Measurements from ENCODE around the gene CYP3A4.
A peak's percentile ranks its signal among the peaks of the same experiment; 100 is the strongest.
"Not testable (repeated sequence)": the region's sequence is repeated elsewhere in the genome, so short reads cannot be mapped to it uniquely, and the experiment has no call there.

Gene CYP3A4

DNA sequence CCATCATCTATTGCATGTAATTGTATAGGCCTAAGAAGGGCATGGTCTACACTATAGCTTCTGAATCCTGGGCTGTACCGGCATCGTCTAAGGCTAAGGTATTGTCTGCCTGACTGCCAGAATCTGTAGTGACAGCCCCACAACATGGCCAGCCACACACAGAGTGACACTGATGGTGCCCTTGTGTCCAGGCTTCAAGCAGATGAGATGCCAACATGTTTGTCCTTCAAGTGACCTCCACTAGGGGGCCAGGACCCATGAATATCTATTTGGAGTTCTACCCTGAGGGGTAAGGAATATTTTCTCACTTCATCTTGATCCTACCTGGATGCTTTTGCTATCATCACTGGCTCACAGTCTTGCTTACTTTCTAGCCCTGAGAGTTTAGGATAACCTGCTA is 50.5 kb downstream of the CYP3A4 start:
- peak; percentile 36 for DNase-seq
- in situ Hi-C loops (cut with HindIII; ENCODE audit: low pct_ligation_motif_present, low pct_unique_long_range_greater_than_20kb, low sequenced_read_pairs) = no loop called here

DNA sequence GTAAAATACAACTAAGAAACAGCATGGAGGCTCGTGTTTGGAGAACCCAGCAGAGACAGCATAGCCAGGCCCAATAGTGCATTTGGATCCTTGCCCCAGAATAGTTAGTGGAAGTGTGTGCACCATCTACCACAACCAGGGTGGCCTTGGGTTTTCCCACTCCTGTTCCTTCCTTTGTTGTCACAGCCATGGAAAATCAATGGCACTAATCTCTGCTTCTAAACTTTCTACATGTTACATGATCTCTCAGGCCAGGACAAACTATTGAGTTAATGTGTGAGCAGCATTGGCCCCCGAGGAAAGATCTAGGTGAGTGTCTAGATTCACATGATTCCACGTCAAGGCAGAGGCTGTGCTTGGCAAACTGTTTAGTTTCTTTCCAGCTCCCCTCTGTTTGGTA is 51.0 kb downstream of the CYP3A4 start:
- in situ Hi-C loops (cut with HindIII; ENCODE audit: low pct_ligation_motif_present, low pct_unique_long_range_greater_than_20kb, low sequenced_read_pairs) = no loop called here
- DNase-seq = no peak

DNA sequence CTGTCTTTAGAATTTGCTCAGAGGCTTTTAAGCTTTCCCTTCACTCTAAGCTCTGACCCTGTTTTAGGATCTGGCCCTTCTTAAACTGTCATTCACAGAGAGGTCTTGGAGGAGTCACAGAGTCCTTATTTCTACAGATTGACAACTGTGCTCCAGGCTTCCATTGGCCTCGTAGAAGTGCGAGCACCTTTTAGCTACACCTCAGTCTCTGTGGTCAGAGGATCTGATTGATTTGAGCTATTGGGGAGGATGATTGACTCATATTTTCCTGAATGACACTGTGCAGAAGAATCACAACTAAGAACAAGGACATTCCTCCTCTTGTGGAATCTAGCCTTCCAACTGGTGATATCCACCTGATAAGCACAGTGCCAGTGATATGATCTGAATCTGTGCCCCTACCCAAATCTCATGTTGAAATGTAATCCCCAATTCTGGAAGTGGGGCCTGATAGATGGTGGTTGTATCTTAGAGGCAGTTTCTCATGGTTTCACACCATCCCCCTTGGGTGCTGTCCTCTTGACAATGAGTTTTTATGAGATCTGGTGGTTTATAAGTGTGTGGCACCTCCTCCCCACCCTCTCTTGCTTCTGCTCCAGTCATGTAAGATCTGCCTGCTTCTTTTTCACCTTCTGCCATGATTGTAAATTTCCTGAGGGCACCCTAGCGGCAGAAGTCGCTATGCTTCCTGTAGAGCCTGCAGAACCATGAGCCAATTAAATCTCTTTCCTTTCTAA is 52.2 kb downstream of the CYP3A4 start:
- in situ Hi-C loops (cut with HindIII; ENCODE audit: low pct_ligation_motif_present, low pct_unique_long_range_greater_than_20kb, low sequenced_read_pairs) = no loop called here
- DNase-seq = no peak

DNA sequence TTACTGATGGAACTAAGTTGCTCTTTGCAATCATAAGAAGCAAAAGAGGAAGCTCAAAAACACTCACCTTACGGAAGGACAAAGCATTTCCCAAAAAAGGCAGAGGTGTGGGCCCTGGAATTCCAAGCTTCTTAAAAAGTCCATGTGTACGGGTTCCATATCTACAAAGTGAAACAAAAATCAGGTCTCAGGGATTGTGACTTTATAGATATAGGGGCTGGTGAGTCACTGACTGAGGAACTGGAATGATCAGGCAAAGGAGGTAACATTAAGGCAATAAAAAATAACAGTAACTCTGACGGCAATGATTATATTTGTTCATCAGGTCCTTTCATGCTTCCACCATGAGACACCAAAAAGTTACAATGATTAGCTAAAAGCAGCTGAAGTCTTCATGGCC is 53.0 kb downstream of the CYP3A4 start:
- DNase-seq = no peak
- in situ Hi-C loops (cut with HindIII; ENCODE audit: low pct_ligation_motif_present, low pct_unique_long_range_greater_than_20kb, low sequenced_read_pairs) = no loop called here

DNA sequence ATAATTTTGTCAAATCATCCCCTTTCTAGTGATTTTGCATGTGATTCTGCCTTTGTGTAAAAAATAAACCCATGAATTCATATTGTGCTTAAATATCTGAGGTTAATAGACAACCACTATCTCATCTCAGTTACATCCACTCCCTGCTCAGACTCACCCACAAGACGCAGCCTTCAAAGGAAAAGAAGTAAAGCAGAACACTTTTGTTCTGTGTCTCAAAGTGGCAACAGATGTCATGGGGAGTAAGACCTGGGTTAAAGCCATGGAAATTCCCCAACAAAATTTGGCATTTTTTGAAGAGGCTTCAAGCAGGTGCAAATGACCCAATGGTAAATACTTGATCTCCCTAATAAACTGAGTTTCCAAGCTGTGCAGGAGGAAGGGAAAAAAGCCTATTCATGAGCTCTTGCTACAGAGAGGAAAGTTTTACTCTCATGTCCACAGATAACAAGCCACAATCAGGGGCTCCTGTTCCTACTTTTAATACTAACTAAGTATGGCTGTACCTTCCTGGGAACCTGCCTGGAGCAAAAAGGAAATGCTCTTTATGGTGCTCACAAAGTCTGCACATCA is 53.7 kb downstream of the CYP3A4 start:
- in situ Hi-C loops (cut with HindIII; ENCODE audit: low pct_ligation_motif_present, low pct_unique_long_range_greater_than_20kb, low sequenced_read_pairs) = no loop called here
- no peak for DNase-seq

DNA sequence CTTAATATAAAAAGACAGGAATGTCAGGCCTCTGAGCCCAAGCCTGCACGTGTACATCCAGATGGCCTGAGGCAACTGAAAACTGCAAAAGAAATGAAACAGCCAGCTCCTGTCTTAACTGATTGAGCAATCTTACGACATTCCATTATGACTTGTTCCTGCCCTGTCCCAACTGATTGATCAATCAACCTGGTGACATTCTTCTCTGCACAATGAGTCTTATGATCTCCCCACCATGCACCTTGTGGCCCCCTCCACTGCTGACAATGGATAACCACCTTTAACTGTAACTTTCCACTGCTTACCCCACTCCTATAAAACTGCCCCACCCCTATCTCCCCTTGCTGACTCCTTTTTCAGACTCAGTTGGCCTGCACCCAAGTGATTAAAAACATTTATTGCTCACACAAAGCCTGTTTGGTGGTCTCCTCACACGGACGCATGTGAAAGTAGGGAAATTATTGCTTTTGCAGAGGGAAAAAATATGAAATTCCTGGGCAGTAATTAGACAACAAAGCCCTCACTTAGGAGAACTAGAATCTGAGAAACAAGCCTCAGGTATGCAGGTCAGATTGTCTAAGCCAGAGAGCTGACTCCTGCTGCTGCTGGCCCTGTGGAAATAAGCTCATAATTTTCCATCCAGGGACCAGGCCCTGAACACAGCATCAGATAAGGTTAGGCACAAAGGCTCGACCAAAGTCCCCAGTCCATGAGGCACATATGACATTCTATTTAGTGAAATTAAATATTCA is 54.3 kb downstream of the CYP3A4 start:
- in situ Hi-C loops (cut with HindIII; ENCODE audit: low pct_ligation_motif_present, low pct_unique_long_range_greater_than_20kb, low sequenced_read_pairs) = no loop called here
- DNase-seq = no peak

DNA sequence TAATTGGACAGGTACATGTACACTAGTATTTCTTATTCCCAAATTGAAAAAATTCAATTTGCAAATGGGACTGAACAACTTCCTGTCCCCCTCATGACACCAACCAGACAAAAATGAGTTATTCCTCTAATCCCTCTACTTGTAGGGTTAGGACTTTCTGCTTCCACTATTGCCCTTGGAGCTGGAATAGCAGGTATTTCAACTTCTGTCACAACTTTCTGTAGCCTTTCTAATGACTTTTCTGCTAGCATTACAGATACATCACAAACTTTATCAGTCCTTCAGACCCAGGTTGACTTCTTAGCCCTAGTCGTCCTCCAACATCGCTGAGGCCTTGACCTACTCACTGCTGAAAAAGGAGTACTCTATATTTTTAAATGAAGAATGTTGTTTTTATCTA is 55.4 kb downstream of the CYP3A4 start:
- no peak for DNase-seq
- in situ Hi-C loops (cut with HindIII; ENCODE audit: low pct_ligation_motif_present, low pct_unique_long_range_greater_than_20kb, low sequenced_read_pairs) = no loop called here

DNA sequence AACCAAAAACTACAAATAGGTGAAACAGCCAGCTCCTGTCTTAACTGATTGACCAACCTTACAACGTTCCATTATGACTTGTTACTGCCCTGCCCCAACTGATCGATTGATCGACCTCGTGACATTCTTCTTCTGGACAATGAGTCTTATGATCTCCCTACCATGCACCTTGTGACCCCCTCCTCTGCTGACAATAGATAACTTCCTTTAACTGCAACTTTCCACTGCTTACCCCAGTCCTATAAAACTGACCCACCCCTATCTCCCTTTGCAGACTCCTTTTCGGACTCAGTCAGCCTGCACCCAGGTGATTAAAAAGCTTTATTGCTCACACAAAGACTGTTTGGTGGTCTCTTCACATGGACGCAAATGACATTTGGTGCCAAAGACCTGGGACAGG is 60.8 kb downstream of the CYP3A4 start:
- DNase-seq; in situ Hi-C loops (cut with HindIII; ENCODE audit: low pct_ligation_motif_present, low pct_unique_long_range_greater_than_20kb, low sequenced_read_pairs): not testable (repeated sequence)

DNA sequence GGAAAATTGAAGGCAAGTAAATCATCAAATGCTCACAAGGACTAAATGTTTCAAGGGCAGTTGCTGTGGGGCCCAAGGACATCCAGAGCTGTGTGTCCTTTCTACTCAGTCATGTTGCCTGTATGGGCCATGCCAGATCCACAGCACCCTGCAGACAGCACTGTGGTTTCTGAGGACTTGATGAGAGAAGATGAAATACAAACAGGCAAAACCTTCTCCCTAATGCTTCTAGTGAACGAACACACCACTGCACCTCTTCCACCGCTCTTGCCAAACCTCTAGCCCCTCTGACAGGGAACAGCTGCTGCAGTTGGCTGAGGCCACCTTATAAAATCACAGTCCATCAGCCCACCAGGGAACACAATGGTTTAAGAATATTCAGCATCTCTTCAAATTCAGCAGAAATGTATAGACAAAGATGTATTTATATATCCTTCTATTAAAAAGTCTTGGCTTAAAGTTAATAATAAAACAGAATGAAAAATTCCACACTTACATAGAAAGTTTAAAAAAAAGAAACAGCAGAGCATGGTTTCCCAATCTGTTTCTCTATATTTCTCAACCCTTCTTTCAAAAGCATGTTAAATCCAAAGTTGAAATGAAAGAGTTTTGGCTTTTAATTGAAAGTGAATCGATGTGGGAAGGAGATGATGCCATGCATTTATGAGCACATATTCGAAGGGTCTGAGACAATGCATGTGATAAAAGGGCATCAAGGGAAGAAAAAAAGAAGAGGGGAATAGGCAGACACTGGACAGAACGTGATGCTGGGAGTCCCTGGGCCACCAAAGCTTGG is 63.0 kb downstream of the CYP3A4 start:
- DNase-seq = no peak
- in situ Hi-C loops (cut with HindIII; ENCODE audit: low pct_ligation_motif_present, low pct_unique_long_range_greater_than_20kb, low sequenced_read_pairs) = no loop called here

DNA sequence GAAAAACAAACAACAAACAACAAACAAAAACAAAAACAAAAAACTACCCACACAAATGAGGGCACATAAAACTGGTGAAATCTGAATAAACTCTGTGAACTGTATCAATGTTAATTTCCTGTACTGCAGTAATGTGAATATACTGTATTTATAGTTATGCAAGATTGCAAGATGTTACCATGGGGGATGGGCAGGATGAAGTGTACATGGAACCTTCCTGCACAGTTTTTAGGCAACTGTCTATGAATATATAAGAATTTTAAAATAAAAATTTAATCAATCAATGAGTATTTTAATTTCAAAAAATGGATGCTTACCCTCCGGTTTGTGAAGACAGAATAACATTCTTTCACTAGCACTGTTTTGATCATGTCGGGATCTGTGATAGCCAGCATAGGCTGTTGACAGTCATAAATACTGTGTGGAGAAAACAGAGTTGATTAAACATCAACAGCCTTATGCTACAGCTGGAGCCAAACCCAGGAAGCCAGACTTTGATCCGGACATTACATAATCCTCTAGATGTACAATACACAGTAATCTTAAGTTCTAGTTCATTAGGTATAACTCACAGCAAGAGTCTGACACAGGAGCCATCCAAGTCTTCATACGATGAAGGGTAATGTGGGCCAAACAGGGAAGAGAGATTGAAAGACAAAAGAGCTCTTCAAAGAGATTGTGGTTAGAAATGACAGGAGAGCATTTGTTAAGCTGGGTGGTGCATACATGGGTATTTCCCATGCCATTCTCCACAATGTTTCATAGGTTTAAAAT is 63.8 kb downstream of the CYP3A4 start:
- no peak for DNase-seq
- in situ Hi-C loops (cut with HindIII; ENCODE audit: low pct_ligation_motif_present, low pct_unique_long_range_greater_than_20kb, low sequenced_read_pairs) = no loop called here

DNA sequence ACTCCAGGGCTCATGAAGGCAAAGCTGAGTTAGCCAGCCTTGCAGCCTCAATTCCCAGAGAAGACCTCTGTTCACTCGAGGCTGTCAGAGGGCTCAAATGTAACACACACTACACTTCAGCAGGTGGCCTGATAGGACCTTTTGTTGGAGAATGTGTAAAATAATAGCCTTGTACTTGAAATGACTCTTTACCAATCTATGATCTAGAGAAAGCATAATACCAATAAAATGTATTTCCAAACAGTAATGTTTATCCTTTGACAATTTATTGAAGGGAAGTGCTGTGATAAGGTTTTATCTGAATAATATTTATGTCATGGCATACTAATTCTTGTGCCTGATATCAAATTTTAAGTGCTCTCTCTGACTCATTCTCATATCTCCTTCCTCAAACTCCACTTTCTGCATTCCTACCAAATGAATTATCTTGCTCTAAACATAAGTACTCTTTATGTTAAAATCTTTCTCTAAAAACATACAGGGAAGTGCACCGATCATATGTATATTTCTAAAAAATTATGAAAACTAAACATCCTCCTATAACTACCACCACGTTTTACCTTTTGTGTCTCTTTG is 69.9 kb downstream of the CYP3A4 start:
- no peak for DNase-seq
- in situ Hi-C loops (cut with HindIII; ENCODE audit: low pct_ligation_motif_present, low pct_unique_long_range_greater_than_20kb, low sequenced_read_pairs) = no loop called here

DNA sequence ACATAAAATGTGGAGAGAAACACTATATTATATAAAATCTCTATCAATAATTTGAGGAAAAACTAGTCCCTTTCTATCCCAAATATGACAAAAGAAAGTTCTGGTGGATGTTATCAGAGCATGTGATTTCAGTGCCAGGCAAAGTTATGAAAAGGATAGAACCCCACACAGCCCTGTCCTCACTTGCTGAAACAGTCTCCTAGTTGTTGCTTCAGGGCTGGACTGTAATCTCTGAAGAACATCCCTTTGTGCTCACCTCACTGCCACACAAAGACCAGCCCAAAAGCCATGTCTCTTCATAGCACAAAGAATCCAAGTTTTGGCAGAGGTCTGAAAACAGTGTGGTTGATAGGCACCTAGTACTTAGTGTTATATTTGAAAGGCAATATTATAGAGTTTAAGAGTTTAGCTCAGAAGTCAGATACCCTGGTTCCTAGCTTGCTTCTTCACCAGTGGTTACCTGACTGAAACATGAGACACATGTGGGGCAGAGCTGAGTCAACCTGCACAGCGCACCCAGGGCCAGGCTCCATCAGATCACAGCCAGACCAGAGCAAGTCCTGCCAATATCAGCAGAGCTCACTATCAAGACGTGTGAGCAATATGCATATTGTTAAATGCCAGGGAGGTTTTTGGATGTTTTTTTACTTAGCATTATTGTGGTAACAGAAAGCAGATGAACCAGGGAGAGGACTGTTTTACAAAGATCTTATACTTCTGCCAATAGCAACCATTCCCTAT is 74.0 kb downstream of the CYP3A4 start:
- in situ Hi-C loops (cut with HindIII; ENCODE audit: low pct_ligation_motif_present, low pct_unique_long_range_greater_than_20kb, low sequenced_read_pairs) = no loop called here
- no peak for DNase-seq

DNA sequence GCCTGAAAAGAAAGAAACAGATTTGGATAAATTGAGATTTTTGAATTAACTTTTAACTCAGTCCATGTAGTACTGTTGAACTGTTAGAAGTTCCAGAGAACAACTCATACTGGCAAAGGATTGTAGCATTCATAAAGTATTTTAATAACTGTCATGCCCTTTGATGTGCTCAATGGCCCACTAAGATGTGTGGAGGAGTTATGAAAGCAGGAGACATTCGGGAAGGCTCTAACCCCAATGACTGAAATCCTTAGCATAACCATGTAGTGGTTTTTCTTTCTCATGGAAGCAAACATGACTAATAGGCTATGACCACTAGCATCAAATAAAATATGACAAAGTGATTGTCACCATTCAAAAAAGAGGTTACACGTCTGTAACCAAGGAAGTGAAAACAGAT is 74.7 kb downstream of the CYP3A4 start:
- in situ Hi-C loops (cut with HindIII; ENCODE audit: low pct_ligation_motif_present, low pct_unique_long_range_greater_than_20kb, low sequenced_read_pairs) = no loop called here
- DNase-seq = no peak

DNA sequence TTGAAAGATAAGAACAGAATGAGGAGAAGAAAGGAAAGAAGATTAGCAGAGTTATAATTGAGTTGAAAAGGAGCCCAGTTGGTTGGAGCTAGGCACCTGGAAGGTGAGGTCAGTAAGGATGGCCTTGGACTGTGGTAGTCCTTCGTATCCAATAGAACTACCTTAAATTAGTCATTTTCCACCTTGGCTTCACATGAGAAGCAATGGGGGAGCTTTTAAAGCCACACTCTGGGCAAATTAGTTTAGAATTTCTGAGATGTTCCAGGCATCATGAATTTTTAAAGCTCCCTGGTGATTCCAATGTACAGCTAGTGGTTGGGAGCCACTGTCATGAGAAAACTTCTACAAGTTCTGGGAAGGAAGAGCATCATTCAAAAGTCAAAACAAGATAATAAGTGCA is 76.9 kb downstream of the CYP3A4 start:
- in situ Hi-C loops (cut with HindIII; ENCODE audit: low pct_ligation_motif_present, low pct_unique_long_range_greater_than_20kb, low sequenced_read_pairs) = no loop called here
- no peak for DNase-seq

Data from ACHN (cell line).